Body of pancreas (tissue), 4 donors: ENCODE results near the gene SLC6A1. TPM values are rescaled to one million over a fixed set of nuclear protein-coding genes. Genes with fewer than 3 reads are reported as not detected.

Experiments used
- ATAC-seq: fragments of 150-250 bp; one replicate; pipeline ENCODE4 v1.9.1; 2016
- DNase-seq, 4 donors: peaks; one replicate each; pipeline ENCODE4 v3.0.0-alpha.2; 2019
- H3K27ac ChIP-seq, 4 donors: fragments of 200-600 bp; sonication (generic); 1 replicate in 3 of 4; 2 replicates in 1 of 4; pipeline versions ENCODE4 v1.5.1 to v1.6.1; 2016 to 2019; ENCODE audit warnings: mild to moderate bottlenecking in 1 of 4, mixed read lengths in 1 of 4, moderate library complexity in 1 of 4
- H3K27me3 ChIP-seq, 2 donors: fragments of 200-600 bp; sonication (generic); one replicate each; pipeline ENCODE4 v1.6.0; 2016; ENCODE audit warnings: mild to moderate bottlenecking in 1 of 2
- H3K36me3 ChIP-seq, 2 donors: fragments of 200-600 bp; sonication (generic); replicated peaks in 1 of 2; 2 replicates each; pipeline ENCODE4 v1.5.1; 2016; ENCODE audit warnings: low read depth in 2 of 2; ENCODE audit not compliant: insufficient read depth in 1 of 2
- H3K4me1 ChIP-seq: fragments of 200-600 bp; sonication (generic); one replicate; pipeline ENCODE4 v1.6.0; 2016
- H3K4me3 ChIP-seq, 2 donors: fragments of 200-600 bp; sonication (generic); 1 replicate in 1 of 2; 2 replicates in 1 of 2; pipeline ENCODE4 v1.5.1; 2016 to 2019
- H3K9me3 ChIP-seq, 3 donors: fragments of 200-600 bp; sonication (generic); 1 replicate in 2 of 3; 2 replicates in 1 of 3; pipeline ENCODE4 v1.5.1; 2016
- CTCF ChIP-seq, 7 experiments: fragments of 450-650 bp in 4 of 7; fragments of 200-600 bp in 3 of 7; sonication (generic) in 3 of 7; IDR thresholded peaks; one replicate each; pipeline ENCODE4 v1.5.1; 2016 to 2019; ENCODE audit warnings: antibody characterized with exemption in 7 of 7
- POLR2A ChIP-seq, 3 donors: fragments of 450-650 bp; IDR thresholded peaks; one replicate each; pipeline ENCODE4 v1.6.1; 2016; ENCODE audit warnings: antibody characterized with exemption in 3 of 3, mild to moderate bottlenecking in 2 of 3
- WGBS, 2 donors: methylation state at CpG; one replicate each; pipeline ENCODE4 v1.1.5; 2017; 5-methylcytosine and 5-hydroxymethylcytosine counted together
- intact Hi-C: fragments of 100-400 bp; cut with DNase I; formaldehyde crosslinking; loops from one replicate; pipeline ENCODE4 v1.15.1; 2023
- total RNA-seq, 2 donors: library from RNA; depleted of rRNA; stranded (reverse); fragments of >200 nt; gene quantifications; one replicate each; pipeline ENCODE4 v1.1.0, GENCODE V29; 2016

SLC6A1 gene
- total RNA-seq = under 1 TPM; 0.26 to 0.66 TPM

GRCh38 chr3:10992017-10992942 is at the start of gene SLC6A1:
SLC6A1 (plus strand) TSS chr3:10992748; CDS start chr3:11017212, 24,464 bp downstream.
- ATAC-seq = peak; percentile 49
- H3K4me1 ChIP-seq = peaks cover 12% of the 10 kb centered on the region
- no peak within 1 kb of the TSS for H3K27ac ChIP-seq
- peak in 1 of 4 donors; percentile 6 for DNase-seq
- H3K27me3 ChIP-seq = peaks cover 0 to 10% of the 10 kb centered on the region in 2 donors
- H3K36me3 ChIP-seq = no peaks in the 10 kb centered on the region
- no peak within 1 kb of the TSS for H3K4me3 ChIP-seq
- TF ChIP-seq CTCF (IDR thresholded peaks at IDR 0.05) (no peak), POLR2A (IDR thresholded peaks at IDR 0.05) (no peak)
- no peaks in the 10 kb centered on the region for H3K9me3 ChIP-seq
- WGBS, 2 donors = 2 to 9% methylated on average over 25 to 45 of the region's 69 CpGs
- intact Hi-C loops = no loop called here

- intact Hi-C loops = loop anchor here (5.0 kb wide), 1 partner anchor 112 kb away; no protein-coding TSS in a partner anchor
- no peak for ATAC-seq
- no peaks in the 10 kb centered on the region for H3K36me3 ChIP-seq
- no peaks in the 10 kb centered on the region for H3K4me1 ChIP-seq
- peaks cover 0 to 7% (median 0%) of the 10 kb centered on the region in 3 donors for H3K9me3 ChIP-seq
- no peak for DNase-seq
- no peak for TF ChIP-seq CTCF (IDR thresholded peaks at IDR 0.05)
- no peak overlapping the region for H3K4me3 ChIP-seq
- no peak overlapping the region for H3K27ac ChIP-seq
- H3K27me3 ChIP-seq = no peaks in the 10 kb centered on the region
- 64 to 70% methylated on average over 4 to 8 of the region's 8 CpGs for WGBS, 2 donors
Measured at GRCh38 chr3:10944866-10945265, 47.7 kb upstream of the SLC6A1 start.

- ATAC-seq (no peak), DNase-seq (peak; percentile 38 to 64 (median 46))
- WGBS, 2 donors = 38 to 40% methylated on average over 5 to 8 of the region's 8 CpGs
- no peaks in the 10 kb centered on the region for H3K27me3 ChIP-seq
- TF ChIP-seq POLR2A (IDR thresholded peaks at IDR 0.05) = no peak
- peak; percentile 48 to 82 (median 58) for TF ChIP-seq CTCF (IDR thresholded peaks at IDR 0.05)
- H3K27ac ChIP-seq = no peak overlapping the region
- H3K4me1 ChIP-seq = no peaks in the 10 kb centered on the region
- intact Hi-C loops = loop anchor here (5.0 kb wide), 1 partner anchor 112 kb away; no protein-coding TSS in a partner anchor
- H3K4me3 ChIP-seq = no peak overlapping the region
- H3K36me3 ChIP-seq = no peaks in the 10 kb centered on the region
- H3K9me3 ChIP-seq = peaks cover 0 to 7% (median 0%) of the 10 kb centered on the region in 3 donors
Measured at GRCh38 chr3:10945683-10946287, 46.8 kb upstream of the SLC6A1 start.

DNA sequence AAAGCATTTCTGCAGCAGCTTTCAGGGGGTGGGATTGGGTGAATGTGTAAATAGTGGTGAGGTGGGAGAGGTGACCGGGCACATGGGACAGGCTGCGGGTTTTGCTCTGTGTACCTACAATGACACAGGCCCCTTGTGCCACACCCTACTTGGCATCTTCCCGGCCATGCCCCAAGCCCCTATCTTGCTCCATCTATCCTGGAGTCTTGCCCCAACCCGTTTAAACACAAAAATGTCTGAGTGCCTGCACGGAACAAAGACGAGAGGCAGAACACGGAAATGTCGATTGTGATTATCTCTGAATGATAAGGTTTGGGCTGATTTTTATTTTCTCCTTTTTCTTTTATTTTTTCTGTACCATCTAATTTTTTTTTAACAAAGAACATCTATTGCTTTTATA is 46.0 kb upstream of the SLC6A1 start:
- DNase-seq (no peak), ATAC-seq (no peak)
- Histone ChIP-seq H3K4me1 (no peaks in the 10 kb centered on the region), H3K27me3 (no peaks in the 10 kb centered on the region), H3K36me3 (no peaks in the 10 kb centered on the region), H3K27ac (no peak overlapping the region), H3K9me3 (peaks cover 0 to 7% (median 0%) of the 10 kb centered on the region in 3 donors), H3K4me3 (no peak overlapping the region)
- intact Hi-C loops = loop anchor here (5.0 kb wide), 1 partner anchor 111 kb away; no protein-coding TSS in a partner anchor
- TF ChIP-seq CTCF (IDR thresholded peaks at IDR 0.05) = no peak
- TF ChIP-seq POLR2A (IDR thresholded peaks at IDR 0.05) = no peak
- 33 to 42% methylated on average over 8 of the region's 8 CpGs for WGBS, 2 donors
